CD4-positive, alpha-beta memory T cell (primary cell): ENCODE results near the gene TNPO1. TPM values are rescaled to one million over a fixed set of nuclear protein-coding genes. Genes with fewer than 3 reads are reported as not detected.
"Not testable (repeated sequence)": the region's sequence is repeated elsewhere in the genome, so short reads cannot be mapped to it uniquely, and the experiment has no call there.

Source experiments
- CTCF ChIA-PET: fragments of 350-600 bp; sonication (Branson Sonifier 250); formaldehyde crosslinking; loops from one replicate; lab custom pipeline; 2021; ENCODE audit warnings: inconsistent platforms; ENCODE audit not compliant: partially characterized antibody; lab: Charles Lee
- POLR2A ChIA-PET: fragments of 350-600 bp; sonication (Branson Sonifier 250); formaldehyde crosslinking; loops from one replicate; lab custom pipeline; 2021; ENCODE audit not compliant: partially characterized antibody; lab: Charles Lee
- DNase-seq, 5 donors: peaks; one replicate each; pipeline versions ENCODE4 v3.0.0 to v3.0.0-alpha.2; 2020 to 2022; ENCODE audit warnings: mixed read lengths in 1 of 5
- H3K27ac ChIP-seq: one replicate; pipeline ENCODE4 v1.7.0; 2013; ENCODE audit warnings: low read depth, low read length
- H3K27me3 ChIP-seq: 2 replicates; pipeline ENCODE4 v1.7.0; 2013; ENCODE audit warnings: mild to moderate bottlenecking, low read length, moderate library complexity; ENCODE audit not compliant: insufficient read depth
- H3K36me3 ChIP-seq: 2 replicates; pipeline ENCODE4 v1.7.0; 2013; ENCODE audit warnings: mild to moderate bottlenecking, low read length, moderate library complexity; ENCODE audit not compliant: insufficient read depth
- H3K4me1 ChIP-seq: 2 replicates; pipeline ENCODE4 v1.7.0; 2013; ENCODE audit warnings: mild to moderate bottlenecking, low read length, moderate library complexity; ENCODE audit not compliant: insufficient read depth
- H3K4me3 ChIP-seq, 2 donors: one replicate each; pipeline ENCODE4 v1.7.0; 2013; ENCODE audit warnings: low read length in 2 of 2, mild to moderate bottlenecking in 1 of 2
- H3K9me3 ChIP-seq, 2 donors: one replicate each; pipeline ENCODE4 v1.7.0; 2013; ENCODE audit warnings: low read length in 2 of 2, control low read depth in 1 of 2; ENCODE audit not compliant: control insufficient read depth in 1 of 2
- H3K27ac Mint-ChIP-seq, 7 donors: one replicate each; pipeline ENCODE4 v1.8.0; 2020 to 2021; ENCODE audit warnings: mixed read lengths in 7 of 7, mild to moderate bottlenecking in 6 of 7, inconsistent platforms in 3 of 7, moderate library complexity in 3 of 7
- H3K27me3 Mint-ChIP-seq, 2 donors: one replicate each; pipeline ENCODE4 v1.8.0; 2020 to 2021; ENCODE audit warnings: mixed read lengths in 2 of 2
- H3K36me3 Mint-ChIP-seq, 2 donors: one replicate each; pipeline ENCODE4 v1.8.0; 2020 to 2021; ENCODE audit warnings: mixed read lengths in 2 of 2, inconsistent platforms in 1 of 2, mild to moderate bottlenecking in 1 of 2
- H3K4me1 Mint-ChIP-seq, 4 donors: one replicate each; pipeline ENCODE4 v1.8.0; 2020 to 2021; ENCODE audit warnings: mixed read lengths in 4 of 4, mild to moderate bottlenecking in 1 of 4
- H3K4me3 Mint-ChIP-seq, 8 donors: one replicate each; pipeline ENCODE4 v1.8.0; 2020 to 2021; ENCODE audit warnings: mixed read lengths in 8 of 8, mild to moderate bottlenecking in 7 of 8, moderate library complexity in 6 of 8, inconsistent platforms in 3 of 8
- H3K9me3 Mint-ChIP-seq, 8 donors: one replicate each; pipeline ENCODE4 v1.8.0; 2020 to 2021; ENCODE audit warnings: mixed read lengths in 8 of 8, mild to moderate bottlenecking in 5 of 8, inconsistent platforms in 3 of 8, moderate library complexity in 1 of 8
- intact Hi-C: fragments of 100-400 bp; cut with micrococcal nuclease; formaldehyde crosslinking; loops from one replicate; pipeline ENCODE4 v1.15.1; 2023
- polyA plus RNA-seq, 2 donors: library from polyadenylated mRNA; unstranded; fragments of 300-500 nt; fragmentation: Illumina TruSeq; gene quantifications; one replicate each; pipeline ENCODE4 v1.2.3, GENCODE V29; 2021
- total RNA-seq, 2 experiments: library from RNA; stranded (reverse); gene quantifications; one replicate each; pipeline ENCODE4 v1.2.3, GENCODE V29; 2021

TNPO1 gene
- total and polyA plus RNA-seq, 4 experiments from 2014 or later: 46.6 to 86.4 (median 66.8) TPM

DNA sequence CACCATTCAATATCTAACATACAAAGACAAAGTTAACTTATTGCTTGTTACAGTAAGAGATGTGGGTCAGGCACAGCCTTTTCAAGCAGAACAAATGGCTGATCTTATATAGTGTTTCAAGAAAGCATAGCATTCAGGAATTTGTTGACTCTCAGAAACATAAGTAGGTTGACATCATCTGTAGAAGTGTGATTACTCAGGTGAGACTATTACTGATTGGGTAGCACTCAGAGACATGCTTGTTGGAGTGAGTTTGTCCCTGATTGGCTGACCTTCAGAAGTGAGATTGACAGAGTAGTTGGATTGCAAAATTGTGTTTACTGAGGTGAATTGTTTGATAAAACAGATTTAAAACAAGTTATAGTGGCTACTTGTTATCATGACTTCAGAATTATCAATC lies 30.7 kb upstream of the TNPO1 start:
- CTCF ChIA-PET: no interaction called here
- intact Hi-C loops: no loop called here
- no peaks in the 10 kb centered on the region for H3K9me3 Mint-ChIP-seq

DNA sequence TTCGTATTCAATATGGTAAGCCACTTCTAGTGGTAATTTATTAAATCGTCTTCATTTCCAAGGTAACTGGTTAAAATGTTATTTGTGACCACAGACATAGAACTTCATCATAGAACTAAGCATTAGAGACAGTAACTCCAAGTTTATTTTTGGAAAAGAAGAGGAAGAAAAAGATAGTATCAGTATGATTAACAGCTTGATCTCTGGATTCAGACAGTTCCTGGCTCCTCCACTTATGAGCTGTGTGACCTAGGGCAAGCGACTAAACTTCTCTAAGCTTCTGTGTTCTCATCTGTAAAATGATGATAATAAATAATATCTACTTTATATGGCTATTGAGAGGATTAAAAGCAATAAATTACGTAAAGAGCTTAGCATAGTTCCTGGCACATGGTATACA lies 29.8 kb upstream of the TNPO1 start:
- Mint-ChIP-seq H3K27ac (no peak overlapping the region), H3K36me3 (no peaks in the 10 kb centered on the region), H3K9me3 (no peaks in the 10 kb centered on the region), H3K27me3 (peaks cover 3 to 6% of the 10 kb centered on the region in 2 donors), H3K4me1 (no peaks in the 10 kb centered on the region), H3K4me3 (no peak overlapping the region)
- ChIA-PET POLR2A (no interaction called here), CTCF (no interaction called here)
- Histone ChIP-seq H3K4me1 (no peaks in the 10 kb centered on the region), H3K36me3 (no peaks in the 10 kb centered on the region), H3K4me3 (no peak overlapping the region), H3K27me3 (no peaks in the 10 kb centered on the region), H3K27ac (no peak overlapping the region), H3K9me3 (no peaks in the 10 kb centered on the region)
- intact Hi-C loops: no loop called here
- DNase-seq: no peak

More for the DNA sequence above, 30.7 kb upstream of the TNPO1 start:
- no peaks in the 10 kb centered on the region for H3K9me3 ChIP-seq
- Mint-ChIP-seq H3K27ac (no peak overlapping the region), H3K4me3 (no peak overlapping the region), H3K36me3 (no peaks in the 10 kb centered on the region), H3K4me1 (no peaks in the 10 kb centered on the region), H3K27me3 (peaks cover 3 to 6% of the 10 kb centered on the region in 2 donors)
- no peak overlapping the region for H3K4me3 ChIP-seq
- no peaks in the 10 kb centered on the region for H3K36me3 ChIP-seq
- H3K27me3 ChIP-seq: no peaks in the 10 kb centered on the region
- H3K4me1 ChIP-seq: no peaks in the 10 kb centered on the region
- POLR2A ChIA-PET: no interaction called here
- DNase-seq: no peak
- no peak overlapping the region for H3K27ac ChIP-seq

DNA sequence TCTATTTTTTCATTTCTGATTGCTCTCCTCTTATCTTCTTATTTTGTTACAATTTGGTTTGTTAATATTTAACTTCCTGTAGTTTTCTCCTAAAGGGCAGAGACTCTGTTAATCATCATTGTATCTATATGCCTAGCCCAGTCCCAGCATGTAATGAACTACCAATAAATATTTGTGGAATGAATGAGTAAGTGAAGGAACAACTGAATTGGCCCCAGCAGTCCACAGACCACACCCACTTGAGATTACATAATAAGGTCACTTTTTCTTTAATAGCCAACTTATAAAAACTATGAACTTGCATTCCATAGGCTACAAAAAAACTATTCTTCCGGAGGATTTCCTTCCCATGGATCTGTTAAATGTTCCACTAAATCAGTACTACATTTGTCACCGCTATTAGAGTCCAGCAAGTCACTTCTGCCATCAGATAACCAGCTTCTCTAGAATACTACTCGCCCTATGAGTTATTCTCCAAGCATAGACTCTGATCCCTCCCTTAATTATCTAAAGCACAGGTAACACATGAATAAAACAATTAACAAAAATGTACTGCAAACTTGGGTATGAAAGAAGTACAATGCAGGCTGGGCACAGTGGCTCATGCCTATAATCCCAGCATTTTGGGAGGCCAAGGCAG lies 27.5 kb upstream of the TNPO1 start:
- Histone ChIP-seq H3K27me3 (no peaks in the 10 kb centered on the region), H3K36me3 (no peaks in the 10 kb centered on the region), H3K27ac (no peak overlapping the region), H3K4me1 (no peaks in the 10 kb centered on the region), H3K9me3 (no peaks in the 10 kb centered on the region), H3K4me3 (no peak overlapping the region)
- intact Hi-C loops: no loop called here
- no peak overlapping the region for H3K4me3 Mint-ChIP-seq
- CTCF ChIA-PET: no interaction called here
- POLR2A ChIA-PET: no interaction called here
- peaks cover 12 to 14% of the 10 kb centered on the region in 2 donors for H3K27me3 Mint-ChIP-seq
- H3K4me1 Mint-ChIP-seq: no peaks in the 10 kb centered on the region
- no peak overlapping the region for H3K27ac Mint-ChIP-seq
- no peaks in the 10 kb centered on the region for H3K36me3 Mint-ChIP-seq
- H3K9me3 Mint-ChIP-seq: peaks cover 0 to 2% (median 0%) of the 10 kb centered on the region in 8 donors
- DNase-seq: no peak

DNA sequence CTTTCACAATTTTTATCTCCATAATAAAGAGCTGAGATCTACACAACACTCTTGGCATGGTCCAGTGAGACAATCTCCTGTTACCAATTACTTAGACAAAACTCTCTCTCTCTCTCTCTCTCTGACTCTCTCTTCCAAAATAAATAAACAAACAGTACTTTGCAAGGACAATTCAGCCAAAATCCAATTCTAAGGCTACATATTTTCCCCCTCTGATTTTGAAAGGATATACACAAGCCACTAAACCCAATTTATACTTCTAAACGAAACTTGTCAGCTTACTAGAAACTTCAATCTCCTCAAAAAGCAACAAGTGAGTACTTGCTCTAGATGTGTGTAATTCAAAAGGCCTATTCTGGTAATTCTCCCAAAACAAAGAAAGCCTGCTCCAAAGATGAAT lies 26.3 kb upstream of the TNPO1 start:
- intact Hi-C loops: no loop called here

DNA sequence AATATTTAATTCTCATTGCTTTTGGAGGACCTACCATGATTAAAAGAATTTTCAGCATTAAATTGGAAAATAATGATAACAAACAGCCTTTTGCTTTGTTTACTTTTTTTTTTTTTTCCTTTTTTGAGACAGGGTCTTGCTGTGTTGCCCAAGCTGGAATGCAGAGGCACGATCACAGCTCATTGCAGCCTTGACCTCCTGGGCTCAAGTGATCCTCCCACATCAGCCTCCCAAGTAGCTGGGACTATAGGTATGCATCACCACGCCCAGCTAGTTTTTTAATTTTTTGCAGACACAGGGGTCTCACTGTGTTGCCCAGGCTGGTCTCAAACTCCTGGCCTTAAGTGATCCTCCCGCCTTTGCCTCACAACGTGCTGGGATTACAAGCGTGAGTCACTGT lies 23.8 kb upstream of the TNPO1 start:
- H3K4me1 ChIP-seq, H3K27ac Mint-ChIP-seq, H3K36me3 Mint-ChIP-seq, DNase-seq, intact Hi-C loops, H3K27ac ChIP-seq, CTCF ChIA-PET, H3K9me3 Mint-ChIP-seq, POLR2A ChIA-PET, H3K36me3 ChIP-seq, H3K4me1 Mint-ChIP-seq, H3K4me3 Mint-ChIP-seq, H3K9me3 ChIP-seq, H3K27me3 ChIP-seq, H3K4me3 ChIP-seq: not testable (repeated sequence)
- H3K27me3 Mint-ChIP-seq: peaks cover 17 to 19% of the 10 kb centered on the region in 2 donors

More for the DNA sequence above, 26.3 kb upstream of the TNPO1 start:
- ChIA-PET CTCF (no interaction called here), POLR2A (no interaction called here)
- Histone ChIP-seq H3K4me1 (no peaks in the 10 kb centered on the region), H3K9me3 (no peaks in the 10 kb centered on the region), H3K27me3 (no peaks in the 10 kb centered on the region), H3K27ac (no peak overlapping the region), H3K36me3 (no peaks in the 10 kb centered on the region), H3K4me3 (no peak overlapping the region)
- Mint-ChIP-seq H3K9me3 (peaks cover 0 to 2% (median 0%) of the 10 kb centered on the region in 8 donors), H3K36me3 (no peaks in the 10 kb centered on the region), H3K4me1 (no peaks in the 10 kb centered on the region), H3K4me3 (no peak overlapping the region), H3K27ac (no peak overlapping the region), H3K27me3 (peaks cover 13 to 16% of the 10 kb centered on the region in 2 donors)
- no peak for DNase-seq

DNA sequence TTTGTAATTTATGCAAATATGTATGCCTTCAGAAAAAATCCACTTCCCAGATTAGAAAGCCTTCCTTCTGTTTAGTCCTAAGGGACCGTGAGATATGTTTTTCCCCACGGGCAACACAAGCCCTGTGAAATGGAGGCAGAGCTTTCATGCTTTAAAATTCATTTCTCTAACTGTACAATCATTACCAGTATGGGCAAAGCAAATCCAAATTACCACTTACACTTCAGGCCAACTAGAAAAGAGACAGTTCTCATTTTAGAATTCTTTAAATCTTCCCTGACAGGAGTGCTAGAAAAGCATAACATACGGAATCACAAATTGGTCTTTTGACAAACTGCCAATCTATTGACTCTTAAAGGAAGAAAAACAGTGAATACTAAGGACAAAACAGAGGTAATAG lies 20.5 kb upstream of the TNPO1 start:
- Histone ChIP-seq H3K4me1 (no peaks in the 10 kb centered on the region), H3K36me3 (no peaks in the 10 kb centered on the region), H3K9me3 (no peaks in the 10 kb centered on the region), H3K27me3 (no peaks in the 10 kb centered on the region), H3K4me3 (no peak overlapping the region), H3K27ac (no peak overlapping the region)
- POLR2A ChIA-PET: no interaction called here
- Mint-ChIP-seq H3K4me1 (no peaks in the 10 kb centered on the region), H3K36me3 (no peaks in the 10 kb centered on the region), H3K4me3 (no peak overlapping the region), H3K9me3 (peaks cover 0 to 2% (median 0%) of the 10 kb centered on the region in 8 donors), H3K27me3 (peaks cover 19 to 21% of the 10 kb centered on the region in 2 donors), H3K27ac (no peak overlapping the region)
- DNase-seq: no peak
- CTCF ChIA-PET: no interaction called here
- intact Hi-C loops: no loop called here

DNA sequence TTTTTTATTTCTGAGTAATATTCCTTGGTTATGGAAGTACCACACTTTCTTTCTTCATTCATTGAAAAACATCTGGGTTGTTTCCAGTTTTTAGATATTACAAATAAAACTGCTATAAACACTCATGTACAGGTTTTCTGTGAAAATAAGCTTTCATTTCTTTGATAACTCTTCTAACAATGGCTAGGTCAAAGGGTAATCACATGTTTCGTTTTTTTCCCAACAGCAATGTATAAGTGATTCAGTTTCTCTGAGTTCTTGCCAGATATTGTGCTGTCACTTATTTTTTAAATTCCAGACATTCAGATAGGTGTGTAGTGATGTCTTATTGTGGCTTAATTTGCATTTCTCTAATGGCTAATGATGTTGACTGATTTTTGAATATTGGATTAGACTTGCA lies 16.7 kb upstream of the TNPO1 start:
- ChIA-PET POLR2A (no interaction called here), CTCF (no interaction called here)
- Histone ChIP-seq H3K36me3 (no peaks in the 10 kb centered on the region), H3K27ac (no peak overlapping the region), H3K4me3 (no peak overlapping the region), H3K27me3 (no peaks in the 10 kb centered on the region), H3K4me1 (no peaks in the 10 kb centered on the region), H3K9me3 (no peaks in the 10 kb centered on the region)
- H3K27ac Mint-ChIP-seq: no peak overlapping the region
- no peak for DNase-seq
- no peaks in the 10 kb centered on the region for H3K4me1 Mint-ChIP-seq
- no peaks in the 10 kb centered on the region for H3K36me3 Mint-ChIP-seq
- H3K27me3 Mint-ChIP-seq: peaks cover 18 to 23% of the 10 kb centered on the region in 2 donors
- no peak overlapping the region for H3K4me3 Mint-ChIP-seq
- intact Hi-C loops: no loop called here
- H3K9me3 Mint-ChIP-seq: peaks cover 0 to 4% (median under 1%) of the 10 kb centered on the region in 8 donors
